ENCODE results near the gene SAG.

The SAG gene

GRCh38 chr2:233267516-233268245, 39.9 kb upstream of the SAG start:
- Histone ChIP-seq H3K36me3 (ENCODE audit: control insufficient read depth in 5 of 5, insufficient read depth in 5 of 5, low read length in 5 of 5) (peaks cover 46 to 93% (median 71%) of the 10 kb centered on the region in 5 donors), H3K27ac (ENCODE audit: low read depth, low read length) (no peak overlapping the region)

GRCh38 chr2:233270366-233270765, 37.2 kb upstream of the SAG start:
- H3K36me3 ChIP-seq (ENCODE audit: control insufficient read depth in 5 of 5, insufficient read depth in 5 of 5, low read length in 5 of 5), result peaks cover 62 to 93% (median 72%) of the 10 kb centered on the region in 5 donors
- H3K27ac ChIP-seq (ENCODE audit: low read depth, low read length), result no peak overlapping the region
- peaks cover 0 to 5% (median 0%) of the 10 kb centered on the region in 5 donors for H3K4me1 ChIP-seq (ENCODE audit: control insufficient read depth in 5 of 5, insufficient read depth in 5 of 5, low read length in 5 of 5)

More at GRCh38 chr2:233267516-233268245, 39.9 kb upstream of the SAG start:
- Histone ChIP-seq H3K9me3 (ENCODE audit: control insufficient read depth in 5 of 5, low read length in 5 of 5) (no peaks in the 10 kb centered on the region), H3K9ac (ENCODE audit: low read length in 5 of 5) (no peak overlapping the region), H3K4me1 (ENCODE audit: control insufficient read depth in 5 of 5, insufficient read depth in 5 of 5, low read length in 5 of 5) (peaks cover 0 to 5% (median 0%) of the 10 kb centered on the region in 5 donors), H3K4me3 (ENCODE audit: low read depth in 1 of 5, low read length in 5 of 5) (no peak overlapping the region), H3K27me3 (ENCODE audit: control insufficient read depth in 5 of 5, insufficient read depth in 4 of 5, low read length in 5 of 5) (no peaks in the 10 kb centered on the region)

GRCh38 chr2:233270951-233271350, 36.7 kb upstream of the SAG start:
- H3K4me1 ChIP-seq (ENCODE audit: control insufficient read depth in 5 of 5, insufficient read depth in 5 of 5, low read length in 5 of 5), result peaks cover 0 to 5% (median 0%) of the 10 kb centered on the region in 5 donors
- no peak overlapping the region for H3K4me3 ChIP-seq (ENCODE audit: low read depth in 1 of 5, low read length in 5 of 5)
- H3K36me3 ChIP-seq (ENCODE audit: control insufficient read depth in 5 of 5, insufficient read depth in 5 of 5, low read length in 5 of 5), result peaks cover 63 to 93% (median 73%) of the 10 kb centered on the region in 5 donors
- no peak overlapping the region for H3K27ac ChIP-seq (ENCODE audit: low read depth, low read length)
- no peaks in the 10 kb centered on the region for H3K27me3 ChIP-seq (ENCODE audit: control insufficient read depth in 5 of 5, insufficient read depth in 4 of 5, low read length in 5 of 5)
- no peaks in the 10 kb centered on the region for H3K9me3 ChIP-seq (ENCODE audit: control insufficient read depth in 5 of 5, low read length in 5 of 5)
- no peak overlapping the region for H3K9ac ChIP-seq (ENCODE audit: low read length in 5 of 5)

More at GRCh38 chr2:233270366-233270765, 37.2 kb upstream of the SAG start:
- Histone ChIP-seq H3K9ac (ENCODE audit: low read length in 5 of 5) (no peak overlapping the region), H3K9me3 (ENCODE audit: control insufficient read depth in 5 of 5, low read length in 5 of 5) (no peaks in the 10 kb centered on the region), H3K27me3 (ENCODE audit: control insufficient read depth in 5 of 5, insufficient read depth in 4 of 5, low read length in 5 of 5) (no peaks in the 10 kb centered on the region), H3K4me3 (ENCODE audit: low read depth in 1 of 5, low read length in 5 of 5) (no peak overlapping the region)

GRCh38 chr2:233271693-233272092, 35.9 kb upstream of the SAG start:
- Histone ChIP-seq H3K4me1 (ENCODE audit: control insufficient read depth in 5 of 5, insufficient read depth in 5 of 5, low read length in 5 of 5) (peaks cover 0 to 5% (median 0%) of the 10 kb centered on the region in 5 donors), H3K27ac (ENCODE audit: low read depth, low read length) (no peak overlapping the region), H3K27me3 (ENCODE audit: control insufficient read depth in 5 of 5, insufficient read depth in 4 of 5, low read length in 5 of 5) (no peaks in the 10 kb centered on the region), H3K9ac (ENCODE audit: low read length in 5 of 5) (no peak overlapping the region), H3K4me3 (ENCODE audit: low read depth in 1 of 5, low read length in 5 of 5) (no peak overlapping the region), H3K9me3 (ENCODE audit: control insufficient read depth in 5 of 5, low read length in 5 of 5) (no peaks in the 10 kb centered on the region), H3K36me3 (ENCODE audit: control insufficient read depth in 5 of 5, insufficient read depth in 5 of 5, low read length in 5 of 5) (peaks cover 63 to 93% (median 74%) of the 10 kb centered on the region in 5 donors)

- Histone ChIP-seq H3K36me3 (ENCODE audit: control insufficient read depth in 5 of 5, insufficient read depth in 5 of 5, low read length in 5 of 5) (peaks cover 71 to 93% (median 75%) of the 10 kb centered on the region in 5 donors), H3K9me3 (ENCODE audit: control insufficient read depth in 5 of 5, low read length in 5 of 5) (no peaks in the 10 kb centered on the region)
Observed at GRCh38 chr2:233273120-233273519, 34.5 kb upstream of the SAG start.

GRCh38 chr2:233275223-233275622, 32.4 kb upstream of the SAG start:
- no peak overlapping the region for H3K27ac ChIP-seq (ENCODE audit: low read depth, low read length)
- H3K4me1 ChIP-seq (ENCODE audit: control insufficient read depth in 5 of 5, insufficient read depth in 5 of 5, low read length in 5 of 5), result peaks cover 0 to 2% (median 0%) of the 10 kb centered on the region in 5 donors
- H3K9me3 ChIP-seq (ENCODE audit: control insufficient read depth in 5 of 5, low read length in 5 of 5), result no peaks in the 10 kb centered on the region
- no peak overlapping the region for H3K4me3 ChIP-seq (ENCODE audit: low read depth in 1 of 5, low read length in 5 of 5)
- H3K9ac ChIP-seq (ENCODE audit: low read length in 5 of 5), result no peak overlapping the region
- H3K27me3 ChIP-seq (ENCODE audit: control insufficient read depth in 5 of 5, insufficient read depth in 4 of 5, low read length in 5 of 5), result no peaks in the 10 kb centered on the region
- peaks cover 66 to 95% (median 82%) of the 10 kb centered on the region in 5 donors for H3K36me3 ChIP-seq (ENCODE audit: control insufficient read depth in 5 of 5, insufficient read depth in 5 of 5, low read length in 5 of 5)

More at GRCh38 chr2:233273120-233273519, 34.5 kb upstream of the SAG start:
- H3K27me3 ChIP-seq (ENCODE audit: control insufficient read depth in 5 of 5, insufficient read depth in 4 of 5, low read length in 5 of 5), result no peaks in the 10 kb centered on the region
- peaks cover 0 to 5% (median 0%) of the 10 kb centered on the region in 5 donors for H3K4me1 ChIP-seq (ENCODE audit: control insufficient read depth in 5 of 5, insufficient read depth in 5 of 5, low read length in 5 of 5)
- no peak overlapping the region for H3K27ac ChIP-seq (ENCODE audit: low read depth, low read length)
- no peak overlapping the region for H3K9ac ChIP-seq (ENCODE audit: low read length in 5 of 5)
- no peak overlapping the region for H3K4me3 ChIP-seq (ENCODE audit: low read depth in 1 of 5, low read length in 5 of 5)

GRCh38 chr2:233278921-233279320, 28.7 kb upstream of the SAG start:
- H3K4me1 ChIP-seq (ENCODE audit: control insufficient read depth in 5 of 5, insufficient read depth in 5 of 5, low read length in 5 of 5), result peaks cover 0 to 7% (median 0%) of the 10 kb centered on the region in 5 donors
- H3K27ac ChIP-seq (ENCODE audit: low read depth, low read length), result no peak overlapping the region
- H3K36me3 ChIP-seq (ENCODE audit: control insufficient read depth in 5 of 5, insufficient read depth in 5 of 5, low read length in 5 of 5), result peaks cover 53 to 92% (median 78%) of the 10 kb centered on the region in 5 donors
- H3K4me3 ChIP-seq (ENCODE audit: low read depth in 1 of 5, low read length in 5 of 5), result no peak overlapping the region
- H3K9ac ChIP-seq (ENCODE audit: low read length in 5 of 5), result no peak overlapping the region
- no peaks in the 10 kb centered on the region for H3K27me3 ChIP-seq (ENCODE audit: control insufficient read depth in 5 of 5, insufficient read depth in 4 of 5, low read length in 5 of 5)
- no peaks in the 10 kb centered on the region for H3K9me3 ChIP-seq (ENCODE audit: control insufficient read depth in 5 of 5, low read length in 5 of 5)

- Histone ChIP-seq H3K9ac (ENCODE audit: low read length in 5 of 5) (no peak overlapping the region), H3K36me3 (ENCODE audit: control insufficient read depth in 5 of 5, insufficient read depth in 5 of 5, low read length in 5 of 5) (peaks cover 47 to 91% (median 72%) of the 10 kb centered on the region in 5 donors), H3K27me3 (ENCODE audit: control insufficient read depth in 5 of 5, insufficient read depth in 4 of 5, low read length in 5 of 5) (no peaks in the 10 kb centered on the region), H3K4me1 (ENCODE audit: control insufficient read depth in 5 of 5, insufficient read depth in 5 of 5, low read length in 5 of 5) (peaks cover 0 to 7% (median 0%) of the 10 kb centered on the region in 5 donors), H3K4me3 (ENCODE audit: low read depth in 1 of 5, low read length in 5 of 5) (no peak overlapping the region), H3K9me3 (ENCODE audit: control insufficient read depth in 5 of 5, low read length in 5 of 5) (no peaks in the 10 kb centered on the region), H3K27ac (ENCODE audit: low read depth, low read length) (no peak overlapping the region)
Observed at GRCh38 chr2:233280114-233280693, 27.4 kb upstream of the SAG start.

GRCh38 chr2:233281553-233281952, 26.1 kb upstream of the SAG start:
- H3K4me1 ChIP-seq (ENCODE audit: control insufficient read depth in 5 of 5, insufficient read depth in 5 of 5, low read length in 5 of 5), result peaks cover 0 to 7% (median 0%) of the 10 kb centered on the region in 5 donors
- no peaks in the 10 kb centered on the region for H3K27me3 ChIP-seq (ENCODE audit: control insufficient read depth in 5 of 5, insufficient read depth in 4 of 5, low read length in 5 of 5)
- no peak overlapping the region for H3K4me3 ChIP-seq (ENCODE audit: low read depth in 1 of 5, low read length in 5 of 5)
- H3K27ac ChIP-seq (ENCODE audit: low read depth, low read length), result no peak overlapping the region
- H3K9me3 ChIP-seq (ENCODE audit: control insufficient read depth in 5 of 5, low read length in 5 of 5), result no peaks in the 10 kb centered on the region
- no peak overlapping the region for H3K9ac ChIP-seq (ENCODE audit: low read length in 5 of 5)
- H3K36me3 ChIP-seq (ENCODE audit: control insufficient read depth in 5 of 5, insufficient read depth in 5 of 5, low read length in 5 of 5), result peaks cover 45 to 91% (median 68%) of the 10 kb centered on the region in 5 donors

- no peak overlapping the region for H3K27ac ChIP-seq (ENCODE audit: low read depth, low read length)
- no peaks in the 10 kb centered on the region for H3K9me3 ChIP-seq (ENCODE audit: control insufficient read depth in 5 of 5, low read length in 5 of 5)
- H3K4me3 ChIP-seq (ENCODE audit: low read depth in 1 of 5, low read length in 5 of 5), result no peak overlapping the region
- H3K27me3 ChIP-seq (ENCODE audit: control insufficient read depth in 5 of 5, insufficient read depth in 4 of 5, low read length in 5 of 5), result no peaks in the 10 kb centered on the region
- peak overlapping the region in 1 of 5 donors; percentile 2 for H3K9ac ChIP-seq (ENCODE audit: low read length in 5 of 5)
- peaks cover 45 to 93% (median 68%) of the 10 kb centered on the region in 5 donors for H3K36me3 ChIP-seq (ENCODE audit: control insufficient read depth in 5 of 5, insufficient read depth in 5 of 5, low read length in 5 of 5)
- H3K4me1 ChIP-seq (ENCODE audit: control insufficient read depth in 5 of 5, insufficient read depth in 5 of 5, low read length in 5 of 5), result peaks cover 0 to 7% (median 0%) of the 10 kb centered on the region in 5 donors
Observed at GRCh38 chr2:233281992-233282603, 25.5 kb upstream of the SAG start.
